ENCODE results near the gene ARID5A. TPM values are rescaled to one million over a fixed set of nuclear protein-coding genes. Genes with fewer than 3 reads are reported as not detected.

Gene ARID5A
- polyA plus RNA-seq, 1 donor from 2014 or later, result not detected

DNA sequence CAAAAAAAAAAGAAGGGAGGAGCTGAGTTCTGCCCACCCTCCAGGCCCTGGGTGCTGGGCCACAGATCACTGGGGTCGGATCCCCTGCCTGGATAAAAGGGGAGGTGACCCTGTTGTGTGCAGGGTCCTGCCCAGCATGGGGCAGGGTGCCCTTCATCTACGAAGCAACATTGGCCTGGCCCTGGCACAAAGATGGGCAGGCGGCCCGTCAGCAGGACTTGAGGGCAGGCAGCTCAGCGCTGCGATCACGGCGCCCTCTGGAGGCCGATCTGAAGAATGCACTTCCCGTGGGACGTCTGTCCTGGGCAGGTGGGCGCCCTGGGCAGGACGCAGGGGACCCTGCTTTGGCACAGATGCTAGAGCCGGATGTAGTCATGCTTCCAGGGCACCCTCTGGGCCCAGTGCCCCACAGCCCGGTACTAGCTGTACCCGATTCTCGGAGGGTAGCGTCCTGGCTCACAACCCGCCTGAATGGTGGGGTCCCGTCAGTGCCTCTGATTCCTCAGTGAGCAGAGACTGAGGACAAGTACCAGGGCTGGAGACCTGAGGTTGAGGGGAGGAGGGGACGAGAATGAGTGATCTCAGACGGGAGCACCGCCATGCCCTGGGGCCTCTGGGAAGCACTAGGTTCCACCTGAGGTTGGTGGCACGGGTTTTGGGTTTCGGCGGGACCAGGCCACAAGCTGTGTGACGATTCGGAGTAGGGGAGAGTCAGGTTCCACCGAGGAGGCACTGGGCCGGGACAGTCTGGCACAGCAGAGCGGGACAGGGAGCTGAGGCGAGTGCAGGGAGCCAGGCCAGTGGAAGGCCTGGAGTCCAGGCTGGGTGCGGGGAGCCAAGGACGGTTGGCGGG, 18.0 kb downstream of the ARID5A start:
- Histone ChIP-seq H4K20me1 (ENCODE audit: insufficient read depth) (no peaks in the 10 kb centered on the region), H3K27ac (ENCODE audit: low read length) (no peak overlapping the region)

GRCh38 chr2:96555146-96555610, 18.6 kb downstream of the ARID5A start:
- H3K27me3 ChIP-seq (ENCODE audit: insufficient read depth, low read depth, low read length), result no peaks in the 10 kb centered on the region
- no peaks in the 10 kb centered on the region for H3K9me2 ChIP-seq (ENCODE audit: insufficient read depth, low read length)
- H3K9me3 ChIP-seq (ENCODE audit: low read length), result no peaks in the 10 kb centered on the region
- no peaks in the 10 kb centered on the region for H3K79me2 ChIP-seq (replicated peaks; ENCODE audit: insufficient read depth, low read length)
- no peak overlapping the region for H3K4me3 ChIP-seq (ENCODE audit: low read length)
- no peak overlapping the region for H3K4me2 ChIP-seq (ENCODE audit: low read length)
- H2AFZ ChIP-seq (ENCODE audit: low read depth, low read length), result no peak overlapping the region
- H3K9ac ChIP-seq (ENCODE audit: low read length), result no peak overlapping the region
- H4K20me1 ChIP-seq (ENCODE audit: insufficient read depth), result no peaks in the 10 kb centered on the region
- H3K27ac ChIP-seq (ENCODE audit: low read length), result no peak overlapping the region
- H3F3A ChIP-seq (ENCODE audit: insufficient read depth, low read length, poor library complexity, severe bottlenecking), result no peaks in the 10 kb centered on the region
- no peaks in the 10 kb centered on the region for H3K36me3 ChIP-seq (ENCODE audit: insufficient read depth, low read length)
- TF ChIP-seq TAF1 (IDR thresholded peaks at IDR 0.05; ENCODE audit: low read depth) (no peak), POLR2AphosphoS5 (IDR thresholded peaks at IDR 0.05) (no peak), SMC3 (conservative IDR thresholded peaks at IDR 0.05; ENCODE audit: poor library complexity) (no peak), REST (IDR thresholded peaks at IDR 0.05; ENCODE audit: borderline replicate concordance) (no peak), RAD21 (conservative IDR thresholded peaks at IDR 0.05) (no peak), EP300 (conservative IDR thresholded peaks at IDR 0.05; ENCODE audit: poor library complexity, severe bottlenecking) (no peak)
- TF ChIP-seq, protein P1, sequence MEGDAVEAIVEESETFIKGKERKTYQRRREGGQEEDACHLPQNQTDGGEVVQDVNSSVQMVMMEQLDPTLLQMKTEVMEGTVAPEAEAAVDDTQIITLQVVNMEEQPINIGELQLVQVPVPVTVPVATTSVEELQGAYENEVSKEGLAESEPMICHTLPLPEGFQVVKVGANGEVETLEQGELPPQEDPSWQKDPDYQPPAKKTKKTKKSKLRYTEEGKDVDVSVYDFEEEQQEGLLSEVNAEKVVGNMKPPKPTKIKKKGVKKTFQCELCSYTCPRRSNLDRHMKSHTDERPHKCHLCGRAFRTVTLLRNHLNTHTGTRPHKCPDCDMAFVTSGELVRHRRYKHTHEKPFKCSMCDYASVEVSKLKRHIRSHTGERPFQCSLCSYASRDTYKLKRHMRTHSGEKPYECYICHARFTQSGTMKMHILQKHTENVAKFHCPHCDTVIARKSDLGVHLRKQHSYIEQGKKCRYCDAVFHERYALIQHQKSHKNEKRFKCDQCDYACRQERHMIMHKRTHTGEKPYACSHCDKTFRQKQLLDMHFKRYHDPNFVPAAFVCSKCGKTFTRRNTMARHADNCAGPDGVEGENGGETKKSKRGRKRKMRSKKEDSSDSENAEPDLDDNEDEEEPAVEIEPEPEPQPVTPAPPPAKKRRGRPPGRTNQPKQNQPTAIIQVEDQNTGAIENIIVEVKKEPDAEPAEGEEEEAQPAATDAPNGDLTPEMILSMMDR (IDR thresholded peaks at IDR 0.05; ENCODE audit: poor library complexity, severe bottlenecking), result no peak

More for the DNA sequence above, 18.0 kb downstream of the ARID5A start:
- no peak overlapping the region for H3K9ac ChIP-seq (ENCODE audit: low read length)
- no peak overlapping the region for H2AFZ ChIP-seq (ENCODE audit: low read depth, low read length)
- no peaks in the 10 kb centered on the region for H3K36me3 ChIP-seq (ENCODE audit: insufficient read depth, low read length)
- H3F3A ChIP-seq (ENCODE audit: insufficient read depth, low read length, poor library complexity, severe bottlenecking), result no peaks in the 10 kb centered on the region
- no peak overlapping the region for H3K4me2 ChIP-seq (ENCODE audit: low read length)
- no peaks in the 10 kb centered on the region for H3K9me3 ChIP-seq (ENCODE audit: low read length)
- no peaks in the 10 kb centered on the region for H3K27me3 ChIP-seq (ENCODE audit: insufficient read depth, low read depth, low read length)
- H3K9me2 ChIP-seq (ENCODE audit: insufficient read depth, low read length), result no peaks in the 10 kb centered on the region
- no peaks in the 10 kb centered on the region for H3K79me2 ChIP-seq (replicated peaks; ENCODE audit: insufficient read depth, low read length)
- TF ChIP-seq, protein P1 (IDR thresholded peaks at IDR 0.05; ENCODE audit: poor library complexity, severe bottlenecking), result peak; percentile 72
- TF ChIP-seq SMC3 (conservative IDR thresholded peaks at IDR 0.05; ENCODE audit: poor library complexity), result peak; percentile 69
- no peak for TF ChIP-seq TAF1 (IDR thresholded peaks at IDR 0.05; ENCODE audit: low read depth)
- no peak for TF ChIP-seq POLR2AphosphoS5 (IDR thresholded peaks at IDR 0.05)
- TF ChIP-seq MXI1 (conservative IDR thresholded peaks at IDR 0.05; ENCODE audit: poor library complexity, severe bottlenecking), result no peak
- no peak for TF ChIP-seq EZH2 (IDR thresholded peaks at IDR 0.05; ENCODE audit: borderline replicate concordance, insufficient read depth, low read length, poor library complexity, severe bottlenecking)
- no peak for TF ChIP-seq REST (IDR thresholded peaks at IDR 0.05; ENCODE audit: borderline replicate concordance)
- peak; percentile 63 for TF ChIP-seq RAD21 (conservative IDR thresholded peaks at IDR 0.05)
- H3K4me3 ChIP-seq (ENCODE audit: low read length), result no peak overlapping the region
